Endothelial cell of umbilical vein (primary cell): ENCODE data around the gene ZNF414. TPM values are rescaled to one million over a fixed set of nuclear protein-coding genes. Genes with fewer than 3 reads are reported as not detected.

Experiments used
- BruUV-seq: library from RNA; stranded (reverse); fragments of 400-500 nt; replicated peaks from 2 replicates; lab custom pipeline; 2021; lab: Mats Ljungman, UMichigan
- CTCF ChIA-PET: fragments of 300-600, 350-600 bp; sonication (Branson Sonifier 250); formaldehyde crosslinking; loops from one replicate; lab custom pipeline; 2021; ENCODE audit warnings: antibody characterized with exemption, inconsistent platforms; lab: Charles Lee
- POLR2A ChIA-PET: fragments of 300-600, 350-600 bp; sonication (Branson Sonifier 250); formaldehyde crosslinking; loops from one replicate; lab custom pipeline; 2021; ENCODE audit warnings: antibody characterized with exemption, inconsistent platforms; lab: Charles Lee
- DNase-seq: peaks from one replicate; pipeline ENCODE4 v3.0.0-alpha.2; 2011; ENCODE audit warnings: low read depth, low spot score
- FAIRE-seq: peaks from 2 replicates; lab custom pipeline; 2011; peaks lifted over from hg19 to GRCh38; lab: Jason Lieb, UNC
- H2AFZ ChIP-seq: 2 replicates; pipeline ENCODE4 v1.6.0; 2012; ENCODE audit warnings: low read depth, low read length, control low read depth, inconsistent platforms
- H3K27ac ChIP-seq: 2 replicates; pipeline ENCODE4 v1.5.1; 2011; ENCODE audit warnings: low read depth, mild to moderate bottlenecking, control low read depth, low read length, moderate library complexity; ENCODE audit not compliant: insufficient read depth
- H3K27me3 ChIP-seq, 2 experiments: 2 replicates each; pipeline versions ENCODE4 v1.6.0 to v1.6.1; 2011; ENCODE audit warnings: low read length in 2 of 2, mixed read lengths in 1 of 2; ENCODE audit not compliant: control insufficient read depth in 2 of 2, insufficient read depth in 2 of 2
- H3K36me3 ChIP-seq, 2 experiments: 2 replicates in 1 of 2; 3 replicates in 1 of 2; pipeline ENCODE4 v1.5.1; 2011; ENCODE audit warnings: low read length in 2 of 2, mild to moderate bottlenecking in 1 of 2, moderate library complexity in 1 of 2; ENCODE audit not compliant: control insufficient read depth in 2 of 2, insufficient read depth in 2 of 2; ENCODE audit errors: extremely low read depth in 1 of 2
- H3K4me1 ChIP-seq: 3 replicates; pipeline ENCODE4 v1.5.1; 2011; ENCODE audit warnings: mild to moderate bottlenecking, low read length; ENCODE audit not compliant: control insufficient read depth, insufficient read depth; ENCODE audit errors: extremely low read depth
- H3K4me2 ChIP-seq: 2 replicates; pipeline ENCODE4 v1.6.1; 2011; ENCODE audit warnings: low read length, control low read depth, mixed read lengths; ENCODE audit not compliant: insufficient read depth
- H3K4me3 ChIP-seq, 3 experiments: fragments of 200-600 bp in 1 of 3; sonication (generic), shearing (Covaris generic) in 1 of 3; replicated peaks in 1 of 3; 2 replicates each; pipeline ENCODE4 v1.5.1; 2011 to 2016; ENCODE audit warnings: control low read depth in 3 of 3, low read length in 3 of 3, mild to moderate bottlenecking in 2 of 3, inconsistent platforms in 1 of 3, low read depth in 1 of 3, moderate library complexity in 1 of 3; ENCODE audit not compliant: insufficient read depth in 1 of 3
- H3K79me2 ChIP-seq: 2 replicates; pipeline ENCODE4 v1.6.0; 2012; ENCODE audit warnings: low read length, inconsistent platforms; ENCODE audit not compliant: control insufficient read depth, insufficient read depth
- H3K9ac ChIP-seq: replicated peaks from 2 replicates; pipeline ENCODE3; 2011; ENCODE audit warnings: low read length, control low read depth; ENCODE audit not compliant: insufficient read depth; ENCODE audit errors: extremely low read depth
- H3K9me1 ChIP-seq: replicated peaks from 3 replicates; pipeline ENCODE4 v1.6.0; 2011; ENCODE audit warnings: mild to moderate bottlenecking, low read length; ENCODE audit not compliant: control insufficient read depth, insufficient read depth; ENCODE audit errors: extremely low read depth
- H3K9me3 ChIP-seq: replicated peaks from 2 replicates; pipeline ENCODE4 v1.5.1; 2012; ENCODE audit warnings: low read length, inconsistent platforms; ENCODE audit not compliant: control insufficient read depth, insufficient read depth
- H4K20me1 ChIP-seq: replicated peaks from 2 replicates; pipeline ENCODE3; 2011; ENCODE audit warnings: mild to moderate bottlenecking, low read length; ENCODE audit not compliant: control insufficient read depth, insufficient read depth; ENCODE audit errors: extremely low read depth
- CTCF ChIP-seq, 2 donors: IDR thresholded peaks; 1 replicate in 1 of 2; 2 replicates in 1 of 2; pipeline ENCODE4 v1.5.1; 2011; ENCODE audit warnings: low read length in 2 of 2, mild to moderate bottlenecking in 2 of 2, moderate library complexity in 2 of 2, control low read depth in 1 of 2, inconsistent platforms in 1 of 2, low read depth in 1 of 2; ENCODE audit not compliant: insufficient read depth in 1 of 2; ENCODE audit errors: extremely low read depth in 1 of 2
- EZH2 ChIP-seq: IDR thresholded peaks from 2 replicates; pipeline ENCODE4 v1.6.1; 2012; ENCODE audit warnings: borderline replicate concordance, low read depth, mild to moderate bottlenecking, moderate library complexity, low read length, inconsistent platforms; ENCODE audit not compliant: severe bottlenecking
- FOS ChIP-seq: IDR thresholded peaks from 2 replicates; pipeline ENCODE4 v1.6.1; 2011; ENCODE audit warnings: mild to moderate bottlenecking, low read length, moderate library complexity, borderline replicate concordance; ENCODE audit not compliant: insufficient read depth
- GATA2 ChIP-seq: IDR thresholded peaks from 2 replicates; pipeline ENCODE4 v1.7.0; 2011; ENCODE audit warnings: low read depth, mild to moderate bottlenecking, moderate library complexity, mixed read lengths, low read length; ENCODE audit not compliant: insufficient read length, insufficient read depth
- JUN ChIP-seq: IDR thresholded peaks from 2 replicates; pipeline ENCODE4 v1.6.1; 2011; ENCODE audit warnings: borderline replicate concordance, low read depth; ENCODE audit not compliant: insufficient read length, insufficient read depth
- MAX ChIP-seq: IDR thresholded peaks from 2 replicates; pipeline ENCODE4 v1.6.1; 2011; ENCODE audit not compliant: insufficient read depth, insufficient read length
- MYC ChIP-seq: IDR thresholded peaks from one replicate; pipeline ENCODE4 v1.6.1; 2011; ENCODE audit warnings: mild to moderate bottlenecking, low read depth, low read length
- POLR2A ChIP-seq: IDR thresholded peaks from 2 replicates; pipeline ENCODE4 v1.6.1; 2012; ENCODE audit warnings: low read depth, mild to moderate bottlenecking, control low read depth, low read length
- POLR2AphosphoS5 ChIP-seq: IDR thresholded peaks from 2 replicates; pipeline ENCODE4 v1.6.1; 2012; ENCODE audit warnings: low read depth, mild to moderate bottlenecking, control low read depth, low read length, moderate library complexity; ENCODE audit not compliant: insufficient read depth
- dilution Hi-C: fragments of 300-500 bp; cut with MboI; formaldehyde crosslinking; loops from one replicate; pipeline ENCODE4 v1.15.0; 2019; ENCODE audit warnings: low sequenced_read_pairs; ENCODE audit not compliant: extremely low pct_ligation_motif_present
- intact Hi-C: fragments of 100-400 bp; cut with micrococcal nuclease; formaldehyde crosslinking; loops from one replicate; pipeline ENCODE4 v1.10.0; 2022
- polyA plus RNA-seq, 4 experiments: library from polyadenylated mRNA; depleted of rRNA in 3 of 4; stranded (reverse) in 3 of 4; unstranded in 1 of 4; fragments of >200 nt; gene quantifications; 2 replicates each; pipeline versions ENCODE4 v1.2.1 to v1.2.3, GENCODE V29; 2011 to 2012; ENCODE audit warnings: missing spikeins in 1 of 4
- total RNA-seq: library from RNA; stranded (reverse); gene quantifications from 2 replicates; pipeline ENCODE4 v1.2.3, GENCODE V29; 2021

Gene ZNF414
- total and polyA plus RNA-seq, 2 donors (not counting 3 experiments of a cell fraction or from before 2014, with no cell fraction given), result 11.6 to 20.6 TPM

DNA sequence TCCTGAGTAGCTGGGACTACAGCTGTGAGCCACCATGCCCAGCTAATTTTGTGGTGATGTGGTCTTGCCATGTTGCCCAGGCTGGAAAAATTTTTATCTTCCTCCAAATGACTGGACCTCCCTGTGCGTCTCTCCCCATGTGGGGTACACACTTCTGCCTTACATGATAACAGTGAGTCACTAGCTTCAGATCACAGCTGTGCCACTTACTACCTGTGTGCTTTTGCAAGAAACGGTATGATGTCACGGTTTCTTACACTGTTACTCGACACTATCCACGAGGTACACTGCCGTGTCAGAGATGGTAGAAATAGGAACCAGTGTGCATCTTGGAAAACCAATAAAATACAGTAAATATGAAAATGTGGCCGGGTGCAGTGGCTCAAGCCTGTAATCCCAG is 17.5 kb upstream of the ZNF414 start:
- Histone ChIP-seq H4K20me1 (no peaks in the 10 kb centered on the region), H3K4me2 (no peak overlapping the region), H3K9me3 (no peaks in the 10 kb centered on the region), H3K36me3 (no peaks in the 10 kb centered on the region), H2AFZ (no peak overlapping the region), H3K9ac (no peak overlapping the region), H3K9me1 (no peaks in the 10 kb centered on the region), H3K27ac (no peak overlapping the region), H3K4me1 (peaks cover 4% of the 10 kb centered on the region), H3K27me3 (no peaks in the 10 kb centered on the region), H3K4me3 (no peak overlapping the region), H3K79me2 (no peaks in the 10 kb centered on the region)
- dilution Hi-C loops, result no loop called here
- POLR2A ChIA-PET, result interaction anchor here (1.0 kb wide), 1 partner anchor 18 kb away, joined by 3 read pairs; the partner anchor contains the start of gene ZNF414
- intact Hi-C loops, result no loop called here
- CTCF ChIA-PET, result interaction anchor here (1.6 kb wide), 1 partner anchor 11 kb away, joined by 5 read pairs; no protein-coding TSS in a partner anchor
- FAIRE-seq (no peak), DNase-seq (no peak)
- no peak for TF ChIP-seq MAX
- no peak for TF ChIP-seq EZH2
- TF ChIP-seq POLR2A, result no peak
- TF ChIP-seq POLR2AphosphoS5, result no peak
- TF ChIP-seq GATA2, result no peak
- no peak for TF ChIP-seq FOS
- TF ChIP-seq CTCF (IDR thresholded peaks at IDR 0.05; ENCODE audit: extremely low read depth in 1 of 2, insufficient read depth in 1 of 2, low read depth in 1 of 2, low read length in 2 of 2), result no peak
- TF ChIP-seq JUN, result no peak
- TF ChIP-seq MYC, result no peak
- BruUV-seq, result no TSS peak
